Lung (tissue), 16 donors: Measurements from ENCODE around the gene ALKBH2. TPM values are rescaled to one million over a fixed set of nuclear protein-coding genes. Genes with fewer than 3 reads are reported as not detected.

Source experiments
- ATAC-seq: fragments of 200-7000 bp; cut with Tn5 transposase; one replicate; pipeline ENCODE4 v1.9.1; 2020; ENCODE audit warnings: moderate number of reproducible peaks; ENCODE audit not compliant: insufficient read depth, low FRiP score
- DNase-seq, 3 donors: peaks; one replicate each; pipeline ENCODE4 v3.0.0-alpha.2; 2013 to 2017
- H3K27ac ChIP-seq, 2 donors: one replicate each; pipeline ENCODE4 v1.5.1; 2013; ENCODE audit warnings: mild to moderate bottlenecking in 2 of 2, moderate library complexity in 2 of 2, control low read depth in 1 of 2, inconsistent platforms in 1 of 2, low read depth in 1 of 2, low read length in 1 of 2
- H3K27me3 ChIP-seq, 3 donors: one replicate each; pipeline ENCODE4 v1.5.1; 2013; ENCODE audit warnings: low read length in 2 of 3; ENCODE audit not compliant: control insufficient read depth in 3 of 3, insufficient read depth in 3 of 3
- H3K36me3 ChIP-seq, 4 donors: one replicate each; pipeline ENCODE4 v1.5.1; 2013; ENCODE audit warnings: low read length in 4 of 4, mild to moderate bottlenecking in 1 of 4, moderate library complexity in 1 of 4; ENCODE audit not compliant: control insufficient read depth in 4 of 4, insufficient read depth in 4 of 4
- H3K4me1 ChIP-seq, 5 donors: one replicate each; pipeline ENCODE4 v1.5.1; 2013; ENCODE audit warnings: low read length in 5 of 5, mild to moderate bottlenecking in 2 of 5, moderate library complexity in 1 of 5; ENCODE audit not compliant: control insufficient read depth in 5 of 5, insufficient read depth in 5 of 5
- H3K4me3 ChIP-seq: one replicate; pipeline ENCODE4 v1.5.1; 2013; ENCODE audit warnings: mild to moderate bottlenecking, control low read depth, moderate library complexity
- H3K9ac ChIP-seq, 2 donors: one replicate each; pipeline ENCODE4 v1.5.1; 2013; ENCODE audit warnings: low read length in 2 of 2, control low read depth in 1 of 2; ENCODE audit not compliant: insufficient read depth in 1 of 2
- H3K9me3 ChIP-seq, 4 donors: one replicate each; pipeline ENCODE4 v1.5.1; 2013; ENCODE audit warnings: low read length in 3 of 4, mild to moderate bottlenecking in 1 of 4, moderate library complexity in 1 of 4; ENCODE audit not compliant: control insufficient read depth in 4 of 4, insufficient read depth in 3 of 4
- WGBS, 2 donors: extraction: QIAGEN DNeasy Blood & Tissue Kit; methylation state at CpG; one replicate each; pipeline ENCODE4 v1.1.7; 2013; 5-methylcytosine and 5-hydroxymethylcytosine counted together
- long read RNA-seq, 5 donors: transcript quantifications; one replicate each; lab custom pipeline, GENCODE V29; 2026
- polyA plus RNA-seq, 2 donors: library from polyadenylated mRNA; stranded (reverse); fragments of 200-250 nt; gene quantifications; one replicate each; pipeline ENCODE4 v1.2.1, GENCODE V29; 2013
- total RNA-seq, 2 donors: library from RNA; depleted of rRNA in 1 of 2; stranded (reverse); fragments of >200 nt in 1 of 2; gene quantifications; one replicate each; pipeline ENCODE4 v1.2.1, GENCODE V29; 2014 to 2021
- TF ChIP-seq, protein P1 (sequence below): IDR thresholded peaks from 2 replicates; pipeline ENCODE4 v1.5.1; 2012; ENCODE audit warnings: mild to moderate bottlenecking; ENCODE audit errors: control extremely low read depth, extremely low read depth
- donor health status: control.
- donor health status: control.
- donor health status: Bipolar disorder and iron deficiency.
- donor health status: healthy.
- donor health status: DM: yes; HTN: yes; CAD: no.

ALKBH2 gene
- 10 to 100 TPM; 10.7 to 18.2 TPM for total RNA-seq
- 10 to 100 TPM; 20.0 to 42.5 TPM for polyA plus RNA-seq
- long read RNA-seq, donor 1, transcript ALKBH2-202 (4 exons, 1,159 nt): major isoform, 10 of 22 reads
- long read RNA-seq, donor 1, partial matches to known transcripts: 9 of 22 reads
- long read RNA-seq, donor 1, other reads (novel, unspliced or antisense): 0 of 22 reads
- long read RNA-seq, donor 2, partial matches to known transcripts: 0 of 4 reads
- long read RNA-seq, donor 2, other reads (novel, unspliced or antisense): 0 of 4 reads
- long read RNA-seq, donor 3, partial matches to known transcripts: 0 of 7 reads
- long read RNA-seq, donor 3, other reads (novel, unspliced or antisense): 0 of 7 reads
- long read RNA-seq, donor 4, transcript ALKBH2-201 (4 exons, 1,030 nt): major isoform, 5 of 11 reads
- long read RNA-seq, donor 4, partial matches to known transcripts: 0 of 11 reads
- long read RNA-seq, donor 4, other reads (novel, unspliced or antisense): 0 of 11 reads
- long read RNA-seq, donor 5, transcript ALKBH2-202 (4 exons, 1,159 nt): major isoform, 7 of 27 reads
- long read RNA-seq, donor 5, partial matches to known transcripts: 14 of 27 reads
- long read RNA-seq, donor 5, other reads (novel, unspliced or antisense): 0 of 27 reads

DNA sequence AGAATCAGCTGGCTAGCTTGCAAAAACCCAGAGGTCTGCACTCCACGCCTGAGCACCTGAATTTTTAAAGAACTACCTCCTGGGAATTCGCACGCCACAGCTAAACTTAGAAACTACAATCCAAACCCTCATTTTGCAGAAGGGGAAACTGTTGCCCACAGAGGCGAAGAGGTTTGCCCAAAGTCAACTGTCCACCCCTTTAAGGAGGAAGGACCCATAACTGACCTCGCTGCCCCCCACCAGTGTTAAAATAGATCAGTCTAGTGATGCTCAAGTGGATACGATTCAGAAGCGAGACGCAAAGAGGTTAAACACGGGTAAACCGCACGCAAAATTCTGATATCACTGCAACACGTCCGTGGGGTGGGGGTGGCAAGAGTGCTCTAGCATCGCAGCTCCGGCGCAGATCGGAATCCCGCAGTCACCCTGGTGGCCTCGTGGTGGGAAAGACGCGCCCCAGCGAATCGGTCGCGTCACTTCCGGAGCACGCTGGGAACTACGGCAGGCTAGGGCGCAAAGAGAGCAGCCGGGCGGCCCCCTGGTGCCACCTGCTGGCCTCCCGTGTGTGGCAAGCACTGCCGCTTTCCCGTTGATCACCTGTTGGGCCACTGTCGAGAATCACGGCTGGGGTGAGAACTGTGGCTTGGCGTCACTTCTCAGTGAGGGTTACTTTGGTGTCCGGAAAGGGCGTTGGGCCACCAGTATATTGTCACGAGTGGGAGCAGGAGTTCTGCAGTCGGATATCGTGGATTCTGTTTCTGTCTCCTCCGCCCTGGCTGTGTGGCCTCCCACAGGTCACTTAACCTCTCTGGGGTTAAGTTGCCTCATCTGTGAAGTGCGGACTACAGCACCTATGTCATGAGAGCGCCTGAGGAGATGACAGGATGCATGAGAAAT is at the start of gene ALKBH2:
Gene ALKBH2 (minus strand): TSS at position 451 of the 897 bp plus-strand sequence. CDS start 686 bp downstream, outside the sequence.
- ATAC-seq: peak; percentile 77
- Histone ChIP-seq H3K36me3 (peaks cover 2 to 14% (median 8%) of the 10 kb centered on the region in 4 donors), H3K9ac (peak within 1 kb of the TSS; percentile 81 to 98), H3K27me3 (no peaks in the 10 kb centered on the region), H3K9me3 (no peaks in the 10 kb centered on the region), H3K27ac (peak within 1 kb of the TSS; percentile 34 to 50), H3K4me3 (peak within 1 kb of the TSS; percentile 62), H3K4me1 (peaks cover 0 to 18% (median 4%) of the 10 kb centered on the region in 5 donors)
- 4 to 5% methylated on average over 45 of the region's 45 CpGs for WGBS, 2 donors
- DNase-seq: peak; percentile 94 to 96 (median 96)
- TF ChIP-seq, protein P1, sequence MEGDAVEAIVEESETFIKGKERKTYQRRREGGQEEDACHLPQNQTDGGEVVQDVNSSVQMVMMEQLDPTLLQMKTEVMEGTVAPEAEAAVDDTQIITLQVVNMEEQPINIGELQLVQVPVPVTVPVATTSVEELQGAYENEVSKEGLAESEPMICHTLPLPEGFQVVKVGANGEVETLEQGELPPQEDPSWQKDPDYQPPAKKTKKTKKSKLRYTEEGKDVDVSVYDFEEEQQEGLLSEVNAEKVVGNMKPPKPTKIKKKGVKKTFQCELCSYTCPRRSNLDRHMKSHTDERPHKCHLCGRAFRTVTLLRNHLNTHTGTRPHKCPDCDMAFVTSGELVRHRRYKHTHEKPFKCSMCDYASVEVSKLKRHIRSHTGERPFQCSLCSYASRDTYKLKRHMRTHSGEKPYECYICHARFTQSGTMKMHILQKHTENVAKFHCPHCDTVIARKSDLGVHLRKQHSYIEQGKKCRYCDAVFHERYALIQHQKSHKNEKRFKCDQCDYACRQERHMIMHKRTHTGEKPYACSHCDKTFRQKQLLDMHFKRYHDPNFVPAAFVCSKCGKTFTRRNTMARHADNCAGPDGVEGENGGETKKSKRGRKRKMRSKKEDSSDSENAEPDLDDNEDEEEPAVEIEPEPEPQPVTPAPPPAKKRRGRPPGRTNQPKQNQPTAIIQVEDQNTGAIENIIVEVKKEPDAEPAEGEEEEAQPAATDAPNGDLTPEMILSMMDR: peak; percentile 96

- 88 to 92% methylated on average over 4 of the region's 4 CpGs for WGBS, 2 donors
- ATAC-seq: no peak
These were observed 47.3 kb upstream of the ALKBH2 start for GRCh38 chr12:109140560-109140959.

DNA sequence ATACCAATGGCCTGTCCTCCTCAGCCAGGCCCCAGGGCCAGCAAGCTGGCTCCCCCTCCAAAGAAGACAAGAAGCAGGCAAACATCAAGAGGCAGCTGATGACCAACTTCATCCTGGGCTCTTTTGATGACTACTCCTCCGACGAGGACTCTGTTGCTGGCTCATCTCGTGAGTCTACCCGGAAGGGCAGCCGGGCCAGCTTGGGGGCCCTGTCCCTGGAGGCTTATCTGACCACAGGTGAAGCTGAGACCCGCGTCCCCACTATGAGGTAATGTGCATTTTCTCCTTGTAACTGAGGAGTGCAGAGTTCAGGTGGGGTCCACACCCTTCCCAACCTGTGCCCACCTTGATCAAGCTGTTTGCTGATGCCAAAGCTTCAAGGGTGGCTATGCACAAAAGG is 46.5 kb upstream of the ALKBH2 start:
- no peak for DNase-seq

More at GRCh38 chr12:109140560-109140959, 47.3 kb upstream of the ALKBH2 start:
- Histone ChIP-seq H3K4me1 (peaks cover 0 to 4% (median 0%) of the 10 kb centered on the region in 5 donors), H3K9ac (no peak overlapping the region), H3K4me3 (no peak overlapping the region), H3K36me3 (peaks cover 0 to 4% (median 2%) of the 10 kb centered on the region in 4 donors), H3K27ac (no peak overlapping the region), H3K27me3 (no peaks in the 10 kb centered on the region), H3K9me3 (no peaks in the 10 kb centered on the region)
- DNase-seq: no peak
- TF ChIP-seq, protein P1: no peak

More for the DNA sequence above, 46.5 kb upstream of the ALKBH2 start:
- Histone ChIP-seq H3K36me3 (peaks cover 0 to 4% (median 2%) of the 10 kb centered on the region in 4 donors), H3K9ac (no peak overlapping the region), H3K4me1 (peaks cover 0 to 5% (median 0%) of the 10 kb centered on the region in 5 donors), H3K4me3 (no peak overlapping the region), H3K27ac (peak overlapping the region in 1 of 2 donors; percentile 49), H3K9me3 (no peaks in the 10 kb centered on the region), H3K27me3 (no peaks in the 10 kb centered on the region)
- WGBS, 2 donors: 85 to 86% methylated on average over 7 of the region's 7 CpGs
- TF ChIP-seq, protein P1: no peak
- ATAC-seq: no peak
